GM19438 (cell line): ENCODE data around the gene OR4C11.

Experiments
- ATAC-seq: cut with Tn5 transposase; IDR thresholded peaks from one replicate; pipeline ENCODE4 v1.9.1; 2021; ENCODE audit warnings: low read depth; ENCODE audit not compliant: unreplicated experiment

OR4C11 gene, protein sequence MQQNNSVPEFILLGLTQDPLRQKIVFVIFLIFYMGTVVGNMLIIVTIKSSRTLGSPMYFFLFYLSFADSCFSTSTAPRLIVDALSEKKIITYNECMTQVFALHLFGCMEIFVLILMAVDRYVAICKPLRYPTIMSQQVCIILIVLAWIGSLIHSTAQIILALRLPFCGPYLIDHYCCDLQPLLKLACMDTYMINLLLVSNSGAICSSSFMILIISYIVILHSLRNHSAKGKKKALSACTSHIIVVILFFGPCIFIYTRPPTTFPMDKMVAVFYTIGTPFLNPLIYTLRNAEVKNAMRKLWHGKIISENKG

DNA sequence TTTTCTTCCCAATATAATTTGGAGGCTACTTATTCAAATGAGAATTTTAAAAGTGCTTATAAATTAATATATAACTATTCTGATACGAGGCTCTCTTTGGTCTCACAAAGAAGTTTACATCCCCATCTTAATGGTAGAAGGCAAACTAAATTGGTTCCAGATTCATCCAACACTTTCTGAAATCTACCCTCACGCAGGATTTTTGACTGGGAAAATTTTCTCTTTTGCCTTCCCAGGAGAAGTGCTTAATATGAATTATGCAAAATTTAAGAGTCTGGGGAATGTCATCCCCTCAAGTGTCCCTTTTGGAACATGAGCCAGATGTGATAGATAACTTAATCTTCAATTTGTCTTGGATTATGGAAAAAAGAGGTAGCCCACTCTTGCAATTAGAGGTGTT is at the start of gene OR4C11:
Gene OR4C11 (minus strand): TSS at position 101 of the 400 bp plus-strand sequence. CDS start 3,272 bp downstream, outside the sequence.
- ATAC-seq, result no peak

DNA sequence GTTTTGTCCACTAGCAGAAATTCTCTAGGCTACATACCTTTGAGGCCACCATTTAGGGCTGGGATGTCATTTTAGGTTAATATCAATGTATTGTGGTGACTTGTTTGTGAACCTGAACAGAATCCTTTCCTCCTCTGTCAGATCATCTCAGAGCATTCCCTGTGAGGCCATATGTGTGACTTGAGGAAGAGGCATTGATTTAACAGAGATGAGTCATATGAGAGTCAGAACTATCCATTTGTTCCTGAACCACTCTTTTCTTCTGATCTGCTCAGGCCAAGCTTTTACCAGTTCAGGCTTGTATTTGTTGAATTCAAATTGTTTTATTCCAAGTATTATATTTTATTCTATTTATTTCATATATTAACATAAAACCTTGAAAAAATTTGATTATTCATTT is 47.7 kb upstream of the OR4C11 start:
- ATAC-seq, result no peak

DNA sequence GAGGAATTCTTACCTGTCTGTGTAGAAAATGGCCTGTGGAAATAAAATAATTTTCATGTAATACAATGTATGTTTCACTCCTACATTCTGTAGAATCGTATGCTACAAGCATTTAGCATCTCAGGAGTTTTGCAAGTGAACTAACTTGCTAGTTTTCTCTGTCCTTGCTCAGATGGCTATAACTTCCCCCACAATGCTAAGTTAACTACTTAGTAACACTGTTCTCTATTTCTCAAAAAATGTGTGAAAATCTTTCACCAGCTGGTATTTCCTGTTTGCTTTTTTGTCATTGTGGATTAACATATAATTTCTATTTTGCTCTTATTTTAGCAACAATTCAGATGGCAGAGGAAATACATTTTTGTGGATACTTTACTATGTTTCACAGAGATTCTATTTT is 45.1 kb upstream of the OR4C11 start:
- no peak for ATAC-seq

DNA sequence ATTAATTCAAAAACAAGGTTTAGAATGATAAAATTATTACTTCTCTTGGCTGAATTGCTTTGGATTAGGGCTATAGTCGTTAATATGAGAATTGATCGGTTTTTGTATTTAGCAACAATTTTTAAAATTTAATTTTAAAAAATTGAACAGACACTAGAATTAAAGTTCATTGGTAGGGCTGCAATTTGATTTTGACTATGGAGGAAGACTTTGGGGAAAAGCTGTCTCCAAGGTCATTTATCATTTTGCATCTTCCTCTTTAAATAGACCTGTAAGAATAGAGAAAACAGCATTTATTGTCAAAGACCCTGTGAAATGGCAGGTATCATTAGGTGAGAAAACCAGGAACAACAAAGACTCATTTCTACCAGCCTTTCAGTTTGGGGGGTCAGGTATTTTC is 40.6 kb upstream of the OR4C11 start, which contains the start of gene OR4S2:
Gene OR4S2 (plus strand): TSS at position 301 of the 400 bp plus-strand sequence. CDS start 2,577 bp downstream, outside the sequence.
- ATAC-seq, result no peak

DNA sequence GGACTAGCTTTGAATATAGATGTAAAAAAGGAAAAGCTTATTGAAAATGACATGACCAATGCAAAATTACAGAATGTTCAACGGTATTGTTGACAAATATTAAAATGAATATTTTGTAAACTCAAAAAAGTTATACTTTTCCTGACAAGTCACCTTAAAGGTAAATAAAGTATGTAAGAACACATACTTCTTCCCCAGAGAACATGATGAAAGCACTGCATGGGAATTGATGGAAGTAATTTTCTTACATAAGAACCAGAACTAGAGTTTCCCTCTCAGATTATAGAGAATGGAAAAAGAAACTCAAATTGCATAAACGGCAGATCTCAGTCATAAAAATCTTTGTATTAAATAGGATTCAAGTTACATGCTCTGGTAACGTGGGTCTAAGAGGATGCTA is 27.4 kb upstream of the OR4C11 start, which contains the start of gene OR4P4:
Gene OR4P4 (plus strand): TSS at position 301 of the 400 bp plus-strand sequence.
- ATAC-seq, result no peak

DNA sequence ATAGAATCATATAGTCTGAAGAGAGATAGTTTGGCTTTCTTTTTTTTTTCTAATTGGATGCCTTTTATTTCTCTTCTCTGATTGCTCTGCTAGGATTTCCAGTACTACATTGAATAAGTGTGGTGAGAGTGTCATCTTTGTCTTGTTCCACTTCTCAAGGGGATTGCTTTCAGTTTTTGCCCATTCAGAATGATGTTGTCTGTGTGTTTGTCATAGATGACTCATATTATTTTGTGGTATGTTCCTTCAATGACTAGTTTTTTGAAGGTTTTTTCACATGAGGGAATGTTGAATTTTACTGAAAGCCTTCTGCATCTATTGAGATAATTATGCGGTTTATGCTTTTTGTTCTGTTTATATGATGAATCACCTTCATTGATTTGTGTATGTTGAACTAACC is 17.1 kb upstream of the OR4C11 start:
- ATAC-seq, result no peak

DNA sequence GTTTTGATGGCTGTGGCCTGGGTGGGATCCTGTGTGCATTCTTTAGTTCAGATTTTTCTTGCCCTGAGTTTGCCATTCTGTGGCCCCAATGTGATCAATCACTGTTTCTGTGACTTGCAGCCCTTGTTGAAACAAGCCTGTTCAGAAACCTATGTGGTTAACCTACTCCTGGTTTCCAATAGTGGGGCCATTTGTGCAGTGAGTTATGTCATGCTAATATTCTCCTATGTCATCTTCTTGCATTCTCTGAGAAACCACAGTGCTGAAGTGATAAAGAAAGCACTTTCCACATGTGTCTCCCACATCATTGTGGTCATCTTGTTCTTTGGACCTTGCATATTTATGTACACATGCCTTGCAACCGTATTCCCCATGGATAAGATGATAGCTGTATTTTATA is 34.9 kb downstream of the OR4C11 start:
- no peak for ATAC-seq

DNA sequence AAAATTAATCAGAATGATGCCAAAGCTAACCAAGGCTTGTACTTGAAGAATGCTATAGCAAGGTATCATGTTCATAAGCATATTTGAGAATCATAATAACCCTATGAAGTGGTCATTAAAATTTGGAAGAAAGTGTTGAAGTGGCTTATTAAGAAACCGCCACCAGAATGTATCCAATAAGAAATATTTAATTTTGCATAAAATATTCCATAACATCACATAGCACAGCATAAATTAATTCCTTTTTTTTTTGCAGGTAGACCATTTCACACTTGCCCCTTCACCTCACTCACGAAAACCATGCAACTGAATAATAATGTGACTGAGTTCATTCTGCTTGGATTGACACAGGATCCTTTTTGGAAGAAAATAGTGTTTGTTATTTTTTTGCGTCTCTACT is 35.6 kb downstream of the OR4C11 start, which contains the start of gene OR4C16:
Gene OR4C16 (plus strand): TSS at position 301 of the 400 bp plus-strand sequence. CDS start 0 bp downstream, at position 301.
- ATAC-seq, result no peak

DNA sequence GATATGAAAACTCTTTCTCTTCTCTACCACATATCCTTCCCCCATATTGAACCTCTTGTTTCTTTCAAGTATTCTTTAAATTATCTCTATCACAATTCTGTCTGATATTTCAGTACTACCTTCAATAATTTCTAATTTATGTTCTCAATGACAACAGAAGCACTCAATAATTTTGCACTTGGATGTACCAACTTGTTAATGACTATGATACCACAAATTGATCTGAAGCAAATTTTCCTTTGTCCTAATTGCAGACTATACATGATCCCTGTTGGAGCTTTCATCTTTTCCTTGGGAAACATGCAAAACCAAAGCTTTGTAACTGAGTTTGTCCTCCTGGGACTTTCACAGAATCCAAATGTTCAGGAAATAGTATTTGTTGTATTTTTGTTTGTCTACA is 53.3 kb downstream of the OR4C11 start, which contains the start of gene OR4C15:
Gene OR4C15 (plus strand): TSS at position 301 of the 400 bp plus-strand sequence. CDS start 0 bp downstream, at position 301.
- no peak for ATAC-seq
